ENCODE measurements around the gene RILPL1. TPM values are rescaled to one million over a fixed set of nuclear protein-coding genes. Genes with fewer than 3 reads are reported as not detected.
"Not testable (repeated sequence)": the region's sequence is repeated elsewhere in the genome, so short reads cannot be mapped to it uniquely, and the experiment has no call there.

Gene RILPL1
- total RNA-seq, 1 donor from 2014 or later = 13.4 TPM

GRCh38 chr12:123494124-123494851 lies 39.2 kb downstream of the RILPL1 start:
- DNase-seq (ENCODE audit: low spot score) = no peak

- DNase-seq (ENCODE audit: low spot score) = not testable (repeated sequence)
Measured at GRCh38 chr12:123492339-123493039, 41.0 kb downstream of the RILPL1 start.

- DNase-seq (ENCODE audit: low spot score) = no peak
Measured at GRCh38 chr12:123491481-123491880, 42.0 kb downstream of the RILPL1 start.

- no peak for DNase-seq (ENCODE audit: low spot score)
Measured at GRCh38 chr12:123491056-123491455, 42.5 kb downstream of the RILPL1 start.

- DNase-seq (ENCODE audit: low spot score) = no peak
Measured at GRCh38 chr12:123490089-123490488, 43.4 kb downstream of the RILPL1 start.

GRCh38 chr12:123489580-123489979 lies 43.9 kb downstream of the RILPL1 start:
- no peak for DNase-seq (ENCODE audit: low spot score)

GRCh38 chr12:123488539-123489230 lies 44.8 kb downstream of the RILPL1 start:
- no peak for DNase-seq (ENCODE audit: low spot score)

- no peak for DNase-seq (ENCODE audit: low spot score)
Measured at GRCh38 chr12:123487428-123487827, 46.1 kb downstream of the RILPL1 start.

GRCh38 chr12:123485756-123486155 lies 47.8 kb downstream of the RILPL1 start:
- no peak for DNase-seq (ENCODE audit: low spot score)

GRCh38 chr12:123483602-123484248 lies 49.8 kb downstream of the RILPL1 start:
- DNase-seq (ENCODE audit: low spot score) = no peak

GRCh38 chr12:123482876-123483275 lies 50.6 kb downstream of the RILPL1 start:
- DNase-seq (ENCODE audit: low spot score) = no peak

GRCh38 chr12:123481251-123481650 lies 52.3 kb downstream of the RILPL1 start:
- not testable (repeated sequence) for DNase-seq (ENCODE audit: low spot score)

- no peak for DNase-seq (ENCODE audit: low spot score)
Measured at GRCh38 chr12:123479442-123480180, 53.9 kb downstream of the RILPL1 start.

GRCh38 chr12:123478762-123479161 lies 54.8 kb downstream of the RILPL1 start:
- no peak for DNase-seq (ENCODE audit: low spot score)

- DNase-seq (ENCODE audit: low spot score) = no peak
Measured at GRCh38 chr12:123478069-123478468, 55.5 kb downstream of the RILPL1 start.

GRCh38 chr12:123475246-123475703 lies 58.2 kb downstream of the RILPL1 start:
- DNase-seq (ENCODE audit: low spot score) = no peak

- no peak for DNase-seq (ENCODE audit: low spot score)
Measured at GRCh38 chr12:123474485-123475245, 58.9 kb downstream of the RILPL1 start.

GRCh38 chr12:123472438-123472849 lies 61.1 kb downstream of the RILPL1 start:
- no peak for DNase-seq (ENCODE audit: low spot score)

GRCh38 chr12:123471374-123472068 lies 62.0 kb downstream of the RILPL1 start:
- DNase-seq (ENCODE audit: low spot score) = no peak

- DNase-seq (ENCODE audit: low spot score) = no peak
Measured at GRCh38 chr12:123469978-123470377, 63.5 kb downstream of the RILPL1 start.
